ENCODE results near the gene THADA. TPM values are rescaled to one million over a fixed set of nuclear protein-coding genes. Genes with fewer than 3 reads are reported as not detected.

The THADA gene
- total RNA-seq, 4 donors from 2014 or later, result 26.2 to 58.3 (median 29.7) TPM

GRCh38 chr2:43524177-43524965 is 71.5 kb downstream of the THADA start:
- H3K36me3 ChIP-seq, result peaks cover 3% of the 10 kb centered on the region
- H3K4me1 ChIP-seq, result peaks cover 26% of the 10 kb centered on the region
- TF ChIP-seq EP300 (IDR thresholded peaks at IDR 0.05) (no peak), CTCF (IDR thresholded peaks at IDR 0.05) (peak in 1 of 2 donors; percentile 16)
- no peak for DNase-seq (ENCODE audit: low spot score in 2 of 2)
- no peaks in the 10 kb centered on the region for H3K27me3 ChIP-seq
- no peaks in the 10 kb centered on the region for H3K9me3 ChIP-seq
- no peak overlapping the region for H3K4me3 ChIP-seq
- WGBS, result 75% methylated on average over 3 of the region's 3 CpGs
- H3K27ac ChIP-seq, result no peak overlapping the region

GRCh38 chr2:43522177-43522576 is 73.7 kb downstream of the THADA start:
- peaks cover 48% of the 10 kb centered on the region for H3K4me1 ChIP-seq
- H3K9me3 ChIP-seq, result no peaks in the 10 kb centered on the region
- H3K36me3 ChIP-seq, result peaks cover 3% of the 10 kb centered on the region
- no peaks in the 10 kb centered on the region for H3K27me3 ChIP-seq
- no peak overlapping the region for H3K27ac ChIP-seq
- DNase-seq (ENCODE audit: low spot score in 2 of 2), result no peak
- TF ChIP-seq POLR2AphosphoS5 (IDR thresholded peaks at IDR 0.05), result no peak
- TF ChIP-seq CTCF (IDR thresholded peaks at IDR 0.05), result no peak
- TF ChIP-seq EP300 (IDR thresholded peaks at IDR 0.05), result no peak
- no peak for TF ChIP-seq POLR2A (IDR thresholded peaks at IDR 0.05)
- H3K4me3 ChIP-seq, result no peak overlapping the region

- peaks cover 52% of the 10 kb centered on the region for H3K4me1 ChIP-seq
These were observed 74.3 kb downstream of the THADA start for GRCh38 chr2:43521568-43521967.

GRCh38 chr2:43520919-43521318 is 74.9 kb downstream of the THADA start:
- Histone ChIP-seq H3K27me3 (no peaks in the 10 kb centered on the region), H3K9me3 (no peaks in the 10 kb centered on the region), H3K4me1 (peaks cover 55% of the 10 kb centered on the region), H3K36me3 (peaks cover 3% of the 10 kb centered on the region), H3K27ac (peak overlapping the region; percentile 13), H3K4me3 (no peak overlapping the region)
- no peak for DNase-seq (ENCODE audit: low spot score in 2 of 2)
- TF ChIP-seq POLR2AphosphoS5 (IDR thresholded peaks at IDR 0.05), result no peak
- WGBS, result 90% methylated on average over 2 of the region's 2 CpGs

More at GRCh38 chr2:43521568-43521967, 74.3 kb downstream of the THADA start:
- H3K36me3 ChIP-seq, result peaks cover 3% of the 10 kb centered on the region
- no peak overlapping the region for H3K4me3 ChIP-seq
- WGBS, result 88% methylated on average over 2 of the region's 2 CpGs
- no peaks in the 10 kb centered on the region for H3K27me3 ChIP-seq
- no peak for TF ChIP-seq CTCF (IDR thresholded peaks at IDR 0.05)
- TF ChIP-seq POLR2A (IDR thresholded peaks at IDR 0.05), result no peak
- TF ChIP-seq EP300 (IDR thresholded peaks at IDR 0.05), result no peak
- TF ChIP-seq POLR2AphosphoS5 (IDR thresholded peaks at IDR 0.05), result no peak
- H3K9me3 ChIP-seq, result no peaks in the 10 kb centered on the region
- DNase-seq (ENCODE audit: low spot score in 2 of 2), result no peak
- H3K27ac ChIP-seq, result no peak overlapping the region

- whole genome bisulfite sequencing, result 13% methylated on average over 2 of the region's 2 CpGs
- H3K27ac ChIP-seq, result peak overlapping the region; percentile 85
- H3K4me3 ChIP-seq, result no peak overlapping the region
- TF ChIP-seq CTCF (IDR thresholded peaks at IDR 0.05), result no peak
- no peak for TF ChIP-seq EP300 (IDR thresholded peaks at IDR 0.05)
- TF ChIP-seq POLR2AphosphoS5 (IDR thresholded peaks at IDR 0.05), result no peak
- no peak for TF ChIP-seq POLR2A (IDR thresholded peaks at IDR 0.05)
- H3K4me1 ChIP-seq, result peaks cover 58% of the 10 kb centered on the region
- no peaks in the 10 kb centered on the region for H3K36me3 ChIP-seq
- H3K27me3 ChIP-seq, result no peaks in the 10 kb centered on the region
- no peaks in the 10 kb centered on the region for H3K9me3 ChIP-seq
- DNase-seq (ENCODE audit: low spot score in 2 of 2), result no peak
These were observed 76.1 kb downstream of the THADA start for GRCh38 chr2:43519643-43520221.

Measured in suprapubic skin (tissue), 4 donors.